Ishikawa (cell line): ENCODE data around the gene DYNC1H1.

Experiments used
- CEBPB ChIP-seq: IDR thresholded peaks from 2 replicates; pipeline ENCODE4 v1.6.1; 2012
- CREB1 ChIP-seq: IDR thresholded peaks from 2 replicates; pipeline ENCODE4 v1.6.1; 2012; ENCODE audit warnings: low read depth
- EGR1 ChIP-seq: IDR thresholded peaks from 2 replicates; pipeline ENCODE4 v1.6.1; 2012
- EP300 ChIP-seq: IDR thresholded peaks from 2 replicates; pipeline ENCODE4 v1.6.1; 2012; ENCODE audit warnings: borderline replicate concordance
- MAX ChIP-seq: IDR thresholded peaks from 2 replicates; pipeline ENCODE4 v1.6.1; 2012
- RAD21 ChIP-seq: IDR thresholded peaks from 2 replicates; pipeline ENCODE4 v1.6.1; 2012; ENCODE audit warnings: low read depth
- REST ChIP-seq: IDR thresholded peaks from 2 replicates; pipeline ENCODE4 v1.6.1; 2012; ENCODE audit warnings: low read depth, mild to moderate bottlenecking
- TAF1 ChIP-seq: IDR thresholded peaks from 2 replicates; pipeline ENCODE4 v1.6.1; 2012; ENCODE audit warnings: low read depth, mild to moderate bottlenecking
- USF1 ChIP-seq: IDR thresholded peaks from 2 replicates; pipeline ENCODE4 v1.6.1; 2012
- YY1 ChIP-seq: IDR thresholded peaks from 2 replicates; pipeline ENCODE4 v1.6.1; 2012; ENCODE audit warnings: low read depth

GRCh38 chr14:101966742-101967141, 2.4 kb downstream of the DYNC1H1 start:
- TF ChIP-seq EGR1 (no peak), TAF1 (no peak), USF1 (no peak), REST (no peak), EP300 (no peak), MAX (no peak), YY1 (no peak), RAD21 (no peak), CREB1 (no peak), CEBPB (no peak)
